Erythroblast (primary cell): ENCODE results near the gene UHRF2.

Source experiments
- GATA1 ChIP-seq: IDR thresholded peaks from 2 replicates; pipeline ENCODE4 v1.6.1; 2011; ENCODE audit warnings: low read depth, mild to moderate bottlenecking, control low read depth, low read length, moderate library complexity
- POLR2A ChIP-seq: IDR thresholded peaks from 2 replicates; pipeline ENCODE4 v1.6.1; 2011; ENCODE audit warnings: mild to moderate bottlenecking, low read length

- TF ChIP-seq POLR2A (no peak), GATA1 (no peak)
Measured at GRCh38 chr9:6444128-6444527, 31.1 kb downstream of the UHRF2 start.
